Loucy (cell line): ENCODE results near the gene MAML3.

Source experiments
- EZH2phosphoT487 ChIP-seq: fragments of 200-600 bp; IDR thresholded peaks from 2 replicates; pipeline ENCODE4 v1.6.1; 2018; ENCODE audit warnings: antibody characterized with exemption, mild to moderate bottlenecking, moderate library complexity, borderline replicate concordance
- TF ChIP-seq, protein P1 (sequence below): fragments of 200-600 bp; sonication (generic); conservative IDR thresholded peaks from 2 replicates; pipeline ENCODE4 v1.5.1; 2014; ENCODE audit warnings: mild to moderate bottlenecking, antibody characterized with exemption, low read length

DNA sequence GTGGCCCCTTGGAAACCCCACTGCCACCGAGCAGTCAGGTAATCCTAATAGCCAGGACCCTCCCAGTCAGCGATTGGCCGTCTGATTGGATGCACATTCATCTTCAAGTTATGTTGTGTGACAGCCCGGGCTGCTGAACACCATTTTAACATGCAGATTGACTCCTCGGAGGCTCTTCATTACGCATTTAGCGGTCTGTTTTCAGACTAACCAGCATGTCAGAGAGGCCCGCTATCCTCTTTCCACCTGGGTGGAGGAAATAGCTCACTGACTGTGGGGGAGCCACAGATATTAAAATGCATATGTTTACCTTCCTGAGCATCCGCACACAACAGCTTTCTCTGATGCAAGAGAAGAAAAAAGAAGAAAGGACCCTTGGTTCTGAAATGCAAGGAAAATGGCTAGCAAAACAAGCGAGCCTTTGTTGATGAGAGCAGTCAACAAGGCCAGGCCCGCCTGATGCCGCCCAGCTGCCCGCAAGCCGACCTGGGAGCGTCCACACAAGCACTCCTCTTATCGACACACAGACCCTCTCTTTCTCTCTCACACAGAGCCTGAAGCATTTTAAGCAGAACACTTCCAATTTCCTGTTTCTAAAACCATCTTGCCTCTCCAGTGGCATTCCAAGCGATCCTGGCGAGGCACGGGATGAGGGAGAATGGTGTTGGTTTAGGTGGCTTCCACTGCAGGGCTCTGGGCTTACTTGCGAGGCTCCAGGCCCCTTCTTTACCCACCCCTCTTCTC, 370.1 kb downstream of the MAML3 start:
- TF ChIP-seq, protein P1, sequence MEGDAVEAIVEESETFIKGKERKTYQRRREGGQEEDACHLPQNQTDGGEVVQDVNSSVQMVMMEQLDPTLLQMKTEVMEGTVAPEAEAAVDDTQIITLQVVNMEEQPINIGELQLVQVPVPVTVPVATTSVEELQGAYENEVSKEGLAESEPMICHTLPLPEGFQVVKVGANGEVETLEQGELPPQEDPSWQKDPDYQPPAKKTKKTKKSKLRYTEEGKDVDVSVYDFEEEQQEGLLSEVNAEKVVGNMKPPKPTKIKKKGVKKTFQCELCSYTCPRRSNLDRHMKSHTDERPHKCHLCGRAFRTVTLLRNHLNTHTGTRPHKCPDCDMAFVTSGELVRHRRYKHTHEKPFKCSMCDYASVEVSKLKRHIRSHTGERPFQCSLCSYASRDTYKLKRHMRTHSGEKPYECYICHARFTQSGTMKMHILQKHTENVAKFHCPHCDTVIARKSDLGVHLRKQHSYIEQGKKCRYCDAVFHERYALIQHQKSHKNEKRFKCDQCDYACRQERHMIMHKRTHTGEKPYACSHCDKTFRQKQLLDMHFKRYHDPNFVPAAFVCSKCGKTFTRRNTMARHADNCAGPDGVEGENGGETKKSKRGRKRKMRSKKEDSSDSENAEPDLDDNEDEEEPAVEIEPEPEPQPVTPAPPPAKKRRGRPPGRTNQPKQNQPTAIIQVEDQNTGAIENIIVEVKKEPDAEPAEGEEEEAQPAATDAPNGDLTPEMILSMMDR = no peak
- no peak for TF ChIP-seq EZH2phosphoT487
